Cardiac muscle cell (in vitro differentiated cells and primary cell): Measurements from ENCODE around the gene GIGYF2. TPM values are rescaled to one million over a fixed set of nuclear protein-coding genes. Genes with fewer than 3 reads are reported as not detected.

ENCODE experiments used
- DNase-seq, 2 donors: peaks; one replicate each; pipeline versions ENCODE4 v3.0.0 to v3.0.0-alpha.2; 2010 to 2017; ENCODE audit warnings: low read depth in 1 of 2, low spot score in 1 of 2
- H3K27ac ChIP-seq: fragments of 200-600 bp; sonication (generic); 2 replicates; pipeline ENCODE4 v1.5.1; 2016
- H3K27me3 ChIP-seq: fragments of 200-600 bp; sonication (generic); 2 replicates; pipeline ENCODE4 v1.6.0; 2016; ENCODE audit warnings: control low read depth
- H3K36me3 ChIP-seq: fragments of 200-600 bp; sonication (generic); 2 replicates; pipeline ENCODE4 v1.5.1; 2016; ENCODE audit warnings: control low read depth
- H3K4me1 ChIP-seq: fragments of 200-600 bp; sonication (generic); 2 replicates; pipeline ENCODE4 v1.8.1; 2017; ENCODE audit warnings: low read depth, mild to moderate bottlenecking, mixed run types
- H3K4me3 ChIP-seq: fragments of 200-600 bp; sonication (generic); 2 replicates; pipeline ENCODE4 v1.5.1; 2016; ENCODE audit warnings: mild to moderate bottlenecking
- H3K9me3 ChIP-seq: fragments of 200-600 bp; sonication (generic); 2 replicates; pipeline ENCODE4 v1.5.1; 2017; ENCODE audit warnings: low read depth, mild to moderate bottlenecking, control low read depth
- polyA plus RNA-seq: library from polyadenylated mRNA; unstranded; fragments of >200 nt; fragmentation: Nextera tagmentation; extraction: Ambion mirVana; gene quantifications from 2 replicates; pipeline ENCODE4 v1.2.1, GENCODE V29; 2016
- total RNA-seq: library from RNA; depleted of rRNA; stranded (reverse); fragments of >200 nt; gene quantifications from 2 replicates; pipeline ENCODE4 v1.2.3, GENCODE V29; 2016
- TF ChIP-seq, protein P1 (sequence below): IDR thresholded peaks from 2 replicates; pipeline ENCODE4 v1.5.1; 2012; ENCODE audit warnings: low read depth, mild to moderate bottlenecking, low read length

Gene GIGYF2
- total and polyA plus RNA-seq, 2 experiments from 2014 or later: 36.9 to 52.1 TPM

DNA sequence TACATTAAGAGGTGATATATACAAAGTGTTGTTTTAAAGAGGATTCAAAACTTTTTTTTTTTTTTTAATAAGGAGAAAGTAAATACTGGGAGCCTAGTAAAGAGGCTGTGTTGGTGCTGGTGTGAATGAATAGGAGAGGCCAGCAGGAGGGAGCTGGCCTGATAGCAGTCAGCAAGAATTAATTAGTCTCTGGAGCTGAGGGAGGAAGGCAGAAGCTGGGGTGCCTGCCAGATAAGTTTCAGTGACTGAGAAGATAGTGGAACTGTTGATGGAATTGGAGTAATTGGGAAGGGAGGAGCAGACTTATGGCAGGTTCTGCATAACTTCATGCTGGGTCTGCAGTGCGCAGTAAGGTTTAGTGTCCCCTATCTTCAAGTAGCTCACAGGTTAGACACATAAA, 136.7 kb downstream of the GIGYF2 start:
- Histone ChIP-seq H3K27me3 (no peaks in the 10 kb centered on the region), H3K27ac (no peak overlapping the region), H3K4me1 (peaks cover 16% of the 10 kb centered on the region), H3K9me3 (no peaks in the 10 kb centered on the region), H3K36me3 (peaks cover 42% of the 10 kb centered on the region), H3K4me3 (no peak overlapping the region)
- TF ChIP-seq, protein P1, sequence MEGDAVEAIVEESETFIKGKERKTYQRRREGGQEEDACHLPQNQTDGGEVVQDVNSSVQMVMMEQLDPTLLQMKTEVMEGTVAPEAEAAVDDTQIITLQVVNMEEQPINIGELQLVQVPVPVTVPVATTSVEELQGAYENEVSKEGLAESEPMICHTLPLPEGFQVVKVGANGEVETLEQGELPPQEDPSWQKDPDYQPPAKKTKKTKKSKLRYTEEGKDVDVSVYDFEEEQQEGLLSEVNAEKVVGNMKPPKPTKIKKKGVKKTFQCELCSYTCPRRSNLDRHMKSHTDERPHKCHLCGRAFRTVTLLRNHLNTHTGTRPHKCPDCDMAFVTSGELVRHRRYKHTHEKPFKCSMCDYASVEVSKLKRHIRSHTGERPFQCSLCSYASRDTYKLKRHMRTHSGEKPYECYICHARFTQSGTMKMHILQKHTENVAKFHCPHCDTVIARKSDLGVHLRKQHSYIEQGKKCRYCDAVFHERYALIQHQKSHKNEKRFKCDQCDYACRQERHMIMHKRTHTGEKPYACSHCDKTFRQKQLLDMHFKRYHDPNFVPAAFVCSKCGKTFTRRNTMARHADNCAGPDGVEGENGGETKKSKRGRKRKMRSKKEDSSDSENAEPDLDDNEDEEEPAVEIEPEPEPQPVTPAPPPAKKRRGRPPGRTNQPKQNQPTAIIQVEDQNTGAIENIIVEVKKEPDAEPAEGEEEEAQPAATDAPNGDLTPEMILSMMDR: no peak
- DNase-seq: no peak

DNA sequence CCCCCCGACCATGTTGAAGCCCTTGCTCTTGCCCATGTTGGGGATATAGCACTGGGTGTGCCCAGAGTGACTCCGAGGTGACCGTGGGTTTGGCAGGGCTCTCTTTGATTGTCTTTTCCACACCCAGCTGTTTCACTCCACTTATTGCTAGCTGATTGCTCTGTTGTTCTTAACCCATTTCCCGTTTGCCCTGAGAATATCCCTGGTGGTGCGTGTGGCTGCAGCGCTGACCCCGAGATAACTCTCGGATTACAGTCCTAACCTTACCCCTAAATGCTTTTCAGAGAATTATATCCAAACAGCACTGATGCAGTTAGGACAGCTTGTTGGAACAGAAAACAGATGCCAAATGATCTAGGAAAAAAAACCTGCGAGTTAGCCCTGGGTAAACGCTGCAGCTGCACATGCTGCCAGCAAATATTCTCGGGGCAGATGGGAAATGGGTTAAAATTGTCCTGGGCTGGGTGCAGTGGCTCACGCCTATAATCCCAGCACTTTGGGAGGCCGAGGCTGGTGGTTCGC, 138.6 kb downstream of the GIGYF2 start:
- DNase-seq: no peak
- Histone ChIP-seq H3K4me3 (no peak overlapping the region), H3K9me3 (no peaks in the 10 kb centered on the region), H3K4me1 (peaks cover 16% of the 10 kb centered on the region), H3K27ac (no peak overlapping the region), H3K36me3 (peaks cover 48% of the 10 kb centered on the region), H3K27me3 (no peaks in the 10 kb centered on the region)
- TF ChIP-seq, protein P1: no peak

DNA sequence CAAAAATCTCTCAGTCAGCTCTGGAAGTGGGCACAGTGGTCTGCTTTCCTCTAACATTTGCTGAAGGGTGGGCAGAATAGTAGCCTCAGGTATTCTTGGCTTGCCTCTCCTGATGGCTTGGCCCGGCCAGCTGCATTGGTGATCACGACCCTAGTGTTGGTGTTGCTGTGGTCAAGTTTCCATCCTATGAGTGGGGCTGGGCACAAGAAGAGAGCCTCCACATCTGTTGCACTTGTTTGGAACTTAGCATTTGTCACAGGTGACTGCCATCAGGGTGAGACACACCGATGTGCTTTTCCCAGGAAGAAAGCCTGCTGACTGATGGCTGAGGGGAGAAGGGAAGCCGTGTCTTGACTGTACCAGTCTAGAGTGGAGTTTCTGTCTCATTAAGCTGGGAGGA, 139.8 kb downstream of the GIGYF2 start:
- no peak for DNase-seq
- H3K36me3 ChIP-seq: peaks cover 37% of the 10 kb centered on the region
- no peak overlapping the region for H3K27ac ChIP-seq

DNA sequence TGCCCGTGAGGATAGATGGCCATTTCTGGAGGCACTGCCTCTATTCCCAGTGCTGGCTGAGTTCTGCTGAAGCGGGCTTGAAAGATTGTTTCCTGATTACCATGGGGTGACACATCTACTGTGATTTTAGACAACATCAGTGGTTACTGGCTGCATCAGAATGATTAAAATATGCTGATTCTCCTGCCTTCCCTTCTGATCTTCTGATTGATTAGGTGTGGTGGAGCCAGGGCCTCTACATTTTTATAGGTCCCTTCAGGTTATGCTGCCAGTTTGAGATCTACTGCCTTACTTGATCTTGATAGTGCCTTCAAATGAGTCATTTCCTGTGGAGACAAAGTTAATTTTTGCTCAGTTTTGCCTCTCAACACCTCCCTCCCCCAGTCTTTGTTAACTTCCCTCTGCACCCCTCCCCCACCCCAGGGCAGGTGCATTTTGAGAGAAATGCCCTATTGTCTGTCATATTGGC, 141.3 kb downstream of the GIGYF2 start:
- Histone ChIP-seq H3K27me3 (no peaks in the 10 kb centered on the region), H3K36me3 (peaks cover 29% of the 10 kb centered on the region), H3K27ac (no peak overlapping the region), H3K4me1 (peaks cover 17% of the 10 kb centered on the region), H3K4me3 (no peak overlapping the region), H3K9me3 (no peaks in the 10 kb centered on the region)
- TF ChIP-seq, protein P1: no peak
- DNase-seq: no peak

More for the DNA sequence above, 139.8 kb downstream of the GIGYF2 start:
- TF ChIP-seq, protein P1: no peak
- Histone ChIP-seq H3K4me1 (peaks cover 16% of the 10 kb centered on the region), H3K27me3 (no peaks in the 10 kb centered on the region), H3K9me3 (no peaks in the 10 kb centered on the region), H3K4me3 (no peak overlapping the region)

DNA sequence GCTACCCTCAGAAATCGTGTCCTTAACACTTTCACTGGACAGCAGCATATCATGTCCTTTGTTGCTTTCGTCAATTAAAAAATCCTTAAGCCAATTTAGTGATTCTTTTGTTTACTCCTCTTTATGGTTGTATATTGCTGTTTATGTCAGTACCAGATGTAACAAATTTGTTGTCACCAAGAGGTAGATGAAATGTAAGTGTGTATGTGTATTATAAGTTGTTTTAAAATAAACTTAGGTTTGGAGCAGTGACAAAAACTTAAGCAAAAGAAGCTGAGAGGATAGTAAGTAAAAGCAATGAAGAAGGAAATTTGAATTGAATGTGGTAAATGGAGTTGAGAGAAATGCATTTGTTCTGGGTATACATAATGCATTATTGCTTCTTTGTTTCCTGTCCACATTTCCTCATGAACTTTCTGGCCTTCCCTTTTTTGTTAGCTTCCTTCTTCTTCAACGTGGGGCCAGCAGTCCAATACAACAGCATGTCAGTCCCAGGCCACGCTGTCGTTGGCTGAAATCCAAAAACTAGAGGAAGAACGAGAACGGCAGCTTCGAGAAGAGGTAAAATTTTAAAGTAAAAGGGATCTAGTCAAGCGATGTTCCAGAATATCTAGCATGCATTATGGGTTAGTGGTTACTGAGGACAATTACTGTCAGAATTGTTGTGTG, 142.4 kb downstream of the GIGYF2 start:
- TF ChIP-seq, protein P1: no peak
- H3K9me3 ChIP-seq: no peaks in the 10 kb centered on the region
- H3K36me3 ChIP-seq: peaks cover 24% of the 10 kb centered on the region
- no peak overlapping the region for H3K27ac ChIP-seq
- no peaks in the 10 kb centered on the region for H3K27me3 ChIP-seq
- peak in 1 of 2 donors; percentile 10 for DNase-seq
- peaks cover 16% of the 10 kb centered on the region for H3K4me1 ChIP-seq
- H3K4me3 ChIP-seq: no peak overlapping the region
